NOMO-1 treated with DMSO at 0.1 percent for 48 hours (cell line): ENCODE measurements around the gene CDC123.
A peak's percentile ranks its signal among the peaks of the same experiment; 100 is the strongest.
"Not testable (repeated sequence)": the region's sequence is repeated elsewhere in the genome, so short reads cannot be mapped to it uniquely, and the experiment has no call there.

ENCODE experiments used
- DNase-seq: peaks from one replicate; lab custom pipeline; 2025; ENCODE audit not compliant: unreplicated experiment; lab: John Stamatoyannopoulos, UW

The CDC123 gene

GRCh38 chr10:12234687-12235086, 38.7 kb downstream of the CDC123 start:
- not testable (repeated sequence) for DNase-seq

- no peak for DNase-seq
These were observed 39.2 kb downstream of the CDC123 start for GRCh38 chr10:12235116-12235694.

- DNase-seq, result no peak
These were observed 39.8 kb downstream of the CDC123 start for GRCh38 chr10:12235796-12236195.

- peak; percentile 86 for DNase-seq
These were observed 41.6 kb downstream of the CDC123 start for GRCh38 chr10:12237265-12238220.

GRCh38 chr10:12238821-12239220, 42.8 kb downstream of the CDC123 start:
- DNase-seq, result no peak

- DNase-seq, result no peak
These were observed 46.0 kb downstream of the CDC123 start for GRCh38 chr10:12241810-12242529.

GRCh38 chr10:12243864-12244620, 48.1 kb downstream of the CDC123 start:
- peak; percentile 97 for DNase-seq

- no peak for DNase-seq
These were observed 54.2 kb downstream of the CDC123 start for GRCh38 chr10:12250181-12250580.

GRCh38 chr10:12250702-12251101, 54.7 kb downstream of the CDC123 start:
- DNase-seq, result not testable (repeated sequence)

GRCh38 chr10:12251581-12251980, 55.6 kb downstream of the CDC123 start:
- DNase-seq, result no peak

- no peak for DNase-seq
These were observed 57.0 kb downstream of the CDC123 start for GRCh38 chr10:12252882-12253546.

- no peak for DNase-seq
These were observed 59.1 kb downstream of the CDC123 start for GRCh38 chr10:12255048-12255447.

GRCh38 chr10:12259988-12260387, 64.0 kb downstream of the CDC123 start:
- no peak for DNase-seq

- DNase-seq, result no peak
These were observed 66.4 kb downstream of the CDC123 start for GRCh38 chr10:12262278-12262981.

- peak; percentile 48 for DNase-seq
These were observed 68.4 kb downstream of the CDC123 start for GRCh38 chr10:12264204-12264940.

GRCh38 chr10:12269056-12269455, 73.1 kb downstream of the CDC123 start:
- no peak for DNase-seq

- DNase-seq, result no peak
These were observed 75.2 kb downstream of the CDC123 start for GRCh38 chr10:12271210-12271540.

- not testable (repeated sequence) for DNase-seq
These were observed 81.9 kb downstream of the CDC123 start for GRCh38 chr10:12277862-12278261.

- no peak for DNase-seq
These were observed 83.3 kb downstream of the CDC123 start for GRCh38 chr10:12279281-12279680.
